K562 (cell line): ENCODE results near the gene CASKIN2.

Source experiments
- KLF16 ChIP-seq: IDR thresholded peaks from 2 replicates; pipeline ENCODE4 v1.6.1; 2016; ENCODE audit warnings: antibody characterized with exemption
- MCM3 ChIP-seq: fragments of 450-650 bp; IDR thresholded peaks from 2 replicates; pipeline ENCODE4 v1.6.1; 2016
- NCOA2 ChIP-seq, 2 experiments: fragments of 450-650 bp; IDR thresholded peaks; 2 replicates each; pipeline ENCODE4 v1.6.1; 2018; ENCODE audit warnings: mild to moderate bottlenecking in 2 of 2, moderate library complexity in 1 of 2; ENCODE audit not compliant: partially characterized antibody in 2 of 2
- SMC3 ChIP-seq: conservative IDR thresholded peaks from 2 replicates; pipeline ENCODE4 v1.6.1; 2011; ENCODE audit warnings: low read depth, low read length, improper control_type of control experiment; ENCODE audit not compliant: insufficient read depth
- SP2 ChIP-seq: IDR thresholded peaks from 2 replicates; pipeline ENCODE4 v1.6.1; 2011; ENCODE audit warnings: mild to moderate bottlenecking, low read depth, low read length, moderate library complexity; ENCODE audit not compliant: poor library complexity, severe bottlenecking; ENCODE audit errors: extremely low read depth
- SREBF2 ChIP-seq: sonication (generic); formaldehyde crosslinking; IDR thresholded peaks from 2 replicates; pipeline ENCODE4 v1.4.0; 2020; ENCODE audit warnings: mild to moderate bottlenecking, missing genetic modification reagents
- TF ChIP-seq, protein P1 (sequence below): sonication (generic); formaldehyde crosslinking; IDR thresholded peaks from 2 replicates; pipeline ENCODE4 v1.8.1; 2023; ENCODE audit warnings: mild to moderate bottlenecking, missing genetic modification reagents
- TF ChIP-seq, protein P2 (sequence below): fragments of 250-450 bp; sonication (Bioruptor Pico); IDR thresholded peaks from 2 replicates; pipeline ENCODE4 v1.5.1; 2021; ENCODE audit warnings: mild to moderate bottlenecking

DNA sequence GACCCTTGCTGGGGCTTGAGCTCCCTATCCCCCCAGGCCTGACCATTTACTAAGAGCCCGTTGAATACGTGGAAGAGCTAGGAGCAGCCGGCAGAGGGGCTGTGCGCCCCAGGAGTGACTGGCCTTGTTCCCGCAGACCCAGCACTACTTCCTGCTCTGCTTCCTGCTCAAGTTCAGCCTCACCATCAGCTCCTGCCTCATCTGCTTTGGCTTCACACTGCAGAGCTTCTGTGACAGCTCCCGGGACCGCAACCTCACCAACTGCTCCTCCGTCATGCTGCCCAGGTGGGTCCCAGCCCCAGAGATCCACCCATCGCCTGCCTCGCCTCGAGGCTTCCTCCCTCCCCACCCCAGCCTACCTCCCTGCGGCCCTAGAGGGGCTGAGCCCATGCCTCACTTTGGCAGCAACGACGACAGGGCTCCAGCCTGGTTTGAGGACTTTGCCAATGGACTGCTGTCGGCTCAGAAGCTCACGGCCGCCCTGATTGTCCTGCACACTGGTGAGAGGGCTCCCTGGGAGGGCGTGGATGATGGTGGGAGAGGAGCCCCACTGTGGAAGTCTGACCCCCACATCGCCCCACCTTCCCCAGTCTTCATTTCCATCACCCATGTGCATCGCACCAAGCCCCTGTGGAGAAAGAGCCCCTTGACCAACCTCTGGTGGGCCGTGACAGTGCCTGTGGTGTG, 17.2 kb downstream of the CASKIN2 start:
- TF ChIP-seq SREBF2 (CRISPR knock-in tag): no peak
- TF ChIP-seq KLF16: no peak
- TF ChIP-seq, protein P1, sequence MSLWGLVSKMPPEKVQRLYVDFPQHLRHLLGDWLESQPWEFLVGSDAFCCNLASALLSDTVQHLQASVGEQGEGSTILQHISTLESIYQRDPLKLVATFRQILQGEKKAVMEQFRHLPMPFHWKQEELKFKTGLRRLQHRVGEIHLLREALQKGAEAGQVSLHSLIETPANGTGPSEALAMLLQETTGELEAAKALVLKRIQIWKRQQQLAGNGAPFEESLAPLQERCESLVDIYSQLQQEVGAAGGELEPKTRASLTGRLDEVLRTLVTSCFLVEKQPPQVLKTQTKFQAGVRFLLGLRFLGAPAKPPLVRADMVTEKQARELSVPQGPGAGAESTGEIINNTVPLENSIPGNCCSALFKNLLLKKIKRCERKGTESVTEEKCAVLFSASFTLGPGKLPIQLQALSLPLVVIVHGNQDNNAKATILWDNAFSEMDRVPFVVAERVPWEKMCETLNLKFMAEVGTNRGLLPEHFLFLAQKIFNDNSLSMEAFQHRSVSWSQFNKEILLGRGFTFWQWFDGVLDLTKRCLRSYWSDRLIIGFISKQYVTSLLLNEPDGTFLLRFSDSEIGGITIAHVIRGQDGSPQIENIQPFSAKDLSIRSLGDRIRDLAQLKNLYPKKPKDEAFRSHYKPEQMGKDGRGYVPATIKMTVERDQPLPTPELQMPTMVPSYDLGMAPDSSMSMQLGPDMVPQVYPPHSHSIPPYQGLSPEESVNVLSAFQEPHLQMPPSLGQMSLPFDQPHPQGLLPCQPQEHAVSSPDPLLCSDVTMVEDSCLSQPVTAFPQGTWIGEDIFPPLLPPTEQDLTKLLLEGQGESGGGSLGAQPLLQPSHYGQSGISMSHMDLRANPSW: no peak
- TF ChIP-seq NCOA2 (IDR thresholded peaks at IDR 0.05; ENCODE audit: partially characterized antibody in 2 of 2): no peak
- TF ChIP-seq SMC3: no peak
- TF ChIP-seq, protein P2, sequence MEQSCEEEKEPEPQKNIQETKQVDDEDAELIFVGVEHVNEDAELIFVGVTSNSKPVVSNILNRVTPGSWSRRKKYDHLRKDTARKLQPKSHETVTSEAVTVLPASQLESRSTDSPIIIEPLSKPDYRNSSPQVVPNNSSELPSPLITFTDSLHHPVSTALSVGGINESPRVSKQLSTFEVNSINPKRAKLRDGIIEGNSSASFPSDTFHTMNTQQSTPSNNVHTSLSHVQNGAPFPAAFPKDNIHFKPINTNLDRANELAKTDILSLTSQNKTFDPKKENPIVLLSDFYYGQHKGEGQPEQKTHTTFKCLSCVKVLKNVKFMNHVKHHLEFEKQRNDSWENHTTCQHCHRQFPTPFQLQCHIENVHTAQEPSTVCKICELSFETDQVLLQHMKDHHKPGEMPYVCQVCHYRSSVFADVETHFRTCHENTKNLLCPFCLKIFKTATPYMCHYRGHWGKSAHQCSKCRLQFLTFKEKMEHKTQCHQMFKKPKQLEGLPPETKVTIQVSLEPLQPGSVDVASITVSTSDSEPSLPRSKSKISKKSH (CRISPR knock-in tag): no peak
- no peak for TF ChIP-seq MCM3
- TF ChIP-seq SP2: no peak
